Hepatocyte (in vitro differentiated cells): ENCODE data around the gene N4BP2L1.

Source experiments
- EZH2 ChIP-seq: fragments of 200-600 bp; sonication (generic); IDR thresholded peaks from 2 replicates; pipeline ENCODE4 v1.6.1; 2016; ENCODE audit warnings: antibody characterized with exemption, mild to moderate bottlenecking, borderline replicate concordance
- EZH2phosphoT487 ChIP-seq: fragments of 200-600 bp; sonication (generic); IDR thresholded peaks from one replicate; pipeline ENCODE4 v1.6.1; 2018; ENCODE audit warnings: antibody characterized with exemption, mild to moderate bottlenecking, low read depth, moderate library complexity; ENCODE audit not compliant: unreplicated experiment, severe bottlenecking

DNA sequence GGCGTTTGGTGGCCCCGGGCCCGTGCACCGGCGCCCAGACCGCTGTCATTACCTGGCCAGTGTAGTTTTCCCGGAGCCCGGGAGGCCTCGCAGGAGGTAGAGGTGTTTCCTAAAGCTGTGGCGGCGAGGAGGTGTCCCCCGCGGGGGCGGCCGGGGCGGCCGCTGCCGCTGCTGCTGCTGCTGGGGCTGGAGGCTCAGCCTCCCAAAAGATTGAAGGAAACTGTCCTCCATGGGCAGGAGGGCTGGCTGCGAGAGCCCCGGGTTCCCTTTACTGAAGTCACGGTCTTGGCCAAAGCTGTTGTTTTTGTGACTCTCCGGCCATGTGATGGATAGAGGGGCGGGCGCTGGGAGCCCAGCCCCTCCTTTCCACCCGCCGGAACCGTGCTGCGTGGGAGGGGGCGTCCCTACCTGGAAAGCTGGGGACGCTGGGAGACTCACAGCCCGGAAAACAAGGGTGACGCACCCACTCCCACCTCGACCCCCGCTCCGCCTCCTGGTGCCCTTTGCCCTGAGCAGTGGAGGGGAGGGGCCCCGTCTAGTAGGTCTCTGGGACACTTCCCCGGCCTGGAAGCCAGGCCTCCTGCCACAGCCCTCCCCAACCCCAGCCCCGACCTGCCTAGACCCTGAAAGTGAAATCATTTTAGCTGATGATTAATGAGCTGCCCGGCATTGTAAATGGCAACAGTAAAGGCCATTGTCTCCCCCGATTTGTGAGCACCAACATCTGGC is at the start of gene N4BP2L1:
- TF ChIP-seq EZH2: no peak
- no peak for TF ChIP-seq EZH2phosphoT487
